Psoas muscle (tissue), 7 donors: ENCODE results near the gene BFSP2. TPM values are rescaled to one million over a fixed set of nuclear protein-coding genes. Genes with fewer than 3 reads are reported as not detected.

ENCODE experiments used
- polyA plus RNA-seq, 3 donors: library from polyadenylated mRNA; stranded (reverse); fragments of 200-250 nt; gene quantifications; one replicate each; pipeline ENCODE4 v1.2.3, GENCODE V29; 2013
- total RNA-seq, 4 donors: library from RNA; stranded (reverse); fragmentation: NEBNext Ultra II Directional in 2 of 4; extraction: Animal tissue kit (Norgen Biotek cat#: 25700) in 2 of 4; gene quantifications; one replicate each; pipeline versions ENCODE4 v1.2.1 to v1.2.4, GENCODE V29; 2021 to 2023
- donor health status: healthy with polysubstance abuse.
- donor health status: DM: no; HTN: no; CAD: no; lungs with moderate emphysema.
- donor health status: Bipolar disorder and iron deficiency.
- donor health status: healthy.
- donor health status: DM: no; HTN: no; CAD: no.
- donor health status: DM: no; HTN: no; CAD: no.
- donor health status: DM: yes; HTN: yes; CAD: no.

The BFSP2 gene
- total and polyA plus RNA-seq, 7 donors: not detected

Other genes with a start within 250 kb of the BFSP2 start
- gene CDV3, start 173.6 kb downstream of the BFSP2 start, total RNA-seq: 100 to 1,000 TPM; 238 to 444 (median 343) TPM
- 100 to 1,000 TPM; 175 to 394 (median 291) TPM for gene CDV3, start 173.6 kb downstream of the BFSP2 start, polyA plus RNA-seq